GM23248 (cell line): Measurements from ENCODE around the gene CCDC47. TPM values are rescaled to one million over a fixed set of nuclear protein-coding genes. Genes with fewer than 3 reads are reported as not detected.

ENCODE experiments used
- DNase-seq: peaks from one replicate; pipeline ENCODE4 v3.0.0-alpha.2; 2015
- H2AFZ ChIP-seq: fragments of 200-600 bp; sonication (generic); 2 replicates; pipeline ENCODE4 v1.6.1; 2016; ENCODE audit warnings: antibody characterized with exemption
- H3F3A ChIP-seq: fragments of 200-600 bp; sonication (generic); 2 replicates; pipeline ENCODE4 v1.6.1; 2016; ENCODE audit warnings: mild to moderate bottlenecking, antibody characterized with exemption, mixed run types; ENCODE audit not compliant: insufficient read depth
- H3K27ac ChIP-seq: fragments of 200-600 bp; sonication (generic); 2 replicates; pipeline ENCODE4 v1.5.1; 2016; ENCODE audit warnings: mild to moderate bottlenecking
- H3K27me3 ChIP-seq: fragments of 200-600 bp; sonication (generic); replicated peaks from 2 replicates; pipeline ENCODE4 v1.6.1; 2016; ENCODE audit warnings: mild to moderate bottlenecking; ENCODE audit not compliant: insufficient read depth
- H3K36me3 ChIP-seq: fragments of 200-600 bp; sonication (generic); 2 replicates; pipeline ENCODE4 v1.6.1; 2016; ENCODE audit warnings: low read depth, mild to moderate bottlenecking
- H3K4me1 ChIP-seq: fragments of 200-600 bp; sonication (generic); 2 replicates; pipeline ENCODE4 v1.6.1; 2016; ENCODE audit warnings: mild to moderate bottlenecking; ENCODE audit not compliant: insufficient read depth
- H3K4me2 ChIP-seq: fragments of 200-600 bp; sonication (generic); one replicate; pipeline ENCODE4 v1.6.1; 2016; ENCODE audit warnings: mild to moderate bottlenecking; ENCODE audit not compliant: unreplicated experiment
- H3K4me3 ChIP-seq: fragments of 200-600 bp; sonication (generic); 2 replicates; pipeline ENCODE4 v1.5.1; 2016; ENCODE audit warnings: mild to moderate bottlenecking
- H3K79me2 ChIP-seq: fragments of 200-600 bp; sonication (generic); 2 replicates; pipeline ENCODE4 v1.6.1; 2016; ENCODE audit warnings: mild to moderate bottlenecking; ENCODE audit not compliant: insufficient read depth
- H3K9ac ChIP-seq: fragments of 200-600 bp; sonication (generic); 2 replicates; pipeline ENCODE4 v1.6.1; 2016; ENCODE audit warnings: mild to moderate bottlenecking
- H3K9me2 ChIP-seq: fragments of 200-600 bp; sonication (generic); 2 replicates; pipeline ENCODE4 v1.6.1; 2016; ENCODE audit warnings: mixed run types, mild to moderate bottlenecking, moderate library complexity; ENCODE audit not compliant: insufficient read depth
- H3K9me3 ChIP-seq: fragments of 200-600 bp; sonication (generic); one replicate; pipeline ENCODE4 v1.6.1; 2017; ENCODE audit warnings: low read depth
- H4K20me1 ChIP-seq: fragments of 200-600 bp; sonication (generic); 2 replicates; pipeline ENCODE4 v1.6.0; 2016; ENCODE audit not compliant: insufficient read depth
- EZH2 ChIP-seq: fragments of 200-600 bp; sonication (generic); IDR thresholded peaks from 2 replicates; pipeline ENCODE4 v1.6.1; 2018; ENCODE audit warnings: antibody characterized with exemption, mild to moderate bottlenecking; ENCODE audit not compliant: insufficient read depth, poor library complexity, severe bottlenecking
- EZH2phosphoT487 ChIP-seq: fragments of 200-600 bp; sonication (generic); IDR thresholded peaks from 2 replicates; pipeline ENCODE4 v1.6.1; 2018; ENCODE audit warnings: antibody characterized with exemption, moderate library complexity, mild to moderate bottlenecking, low read depth; ENCODE audit not compliant: insufficient read depth
- WGBS, 2 experiments: methylation state at CpG; one replicate each; pipeline ENCODE4 v1.1.6; 2015 to 2017; ENCODE audit warnings: low lambda C conversion rate in 2 of 2, low coverage in 1 of 2; ENCODE audit errors: missing lambda C conversion rate in 2 of 2; 5-methylcytosine and 5-hydroxymethylcytosine counted together
- in situ Hi-C: fragments of 300-500 bp; cut with MboI; formaldehyde crosslinking; loops from 2 replicates; pipeline ENCODE4 v1.15.0; 2020
- polyA plus RNA-seq: library from polyadenylated mRNA; unstranded; fragments of >200 nt; fragmentation: Nextera tagmentation; extraction: Ambion mirVana; gene quantifications from 2 replicates; pipeline ENCODE4 v1.2.1, GENCODE V29; 2016
- total RNA-seq: library from RNA; depleted of rRNA; stranded (reverse); fragments of >200 nt; shearing (Covaris generic); gene quantifications from 2 replicates; pipeline ENCODE4 v1.2.3, GENCODE V29; 2014; rRNA removed

The CCDC47 gene
- total RNA-seq (72.2 and 74.2 TPM in 2 replicates), polyA plus RNA-seq (60.5 and 61.6 TPM in 2 replicates)

- 0 to 1% methylated on average over 69 to 74 of the region's 74 CpGs for WGBS, 2 experiments
- H3K36me3 ChIP-seq = 0 out of 2 replicates have a peak, but pooled peaks cover 5% of the 10 kb centered on the region
These were observed at the start of gene CCDC47 for GRCh38 chr17:63773272-63774140. CCDC47 (minus strand) TSS chr17:63773597; CDS start chr17:63766175, 7,422 bp downstream.

GRCh38 chr17:63822537-63822936, 49.1 kb upstream of the CCDC47 start:
- Histone ChIP-seq H3K9me3 (no peaks in the 10 kb centered on the region), H2AFZ (no peak overlapping the region), H3K9me2 (no peaks in the 10 kb centered on the region), H3K27me3 (no peaks in the 10 kb centered on the region), H3F3A (peaks cover 45% of the 10 kb centered on the region), H3K36me3 (peaks cover 76% of the 10 kb centered on the region), H3K27ac (no peak overlapping the region), H3K4me2 (no peak overlapping the region), H3K4me3 (no peak overlapping the region), H3K79me2 (peaks cover 66% of the 10 kb centered on the region), H3K4me1 (no peaks in the 10 kb centered on the region; the same call in 1 of the 2 replicates), H3K9ac (no peak overlapping the region), H4K20me1 (no peaks in the 10 kb centered on the region)
- in situ Hi-C loops = no loop called here
- no peak for TF ChIP-seq EZH2phosphoT487
- no peak for TF ChIP-seq EZH2
- DNase-seq = no peak

More at GRCh38 chr17:63773272-63774140, at the start of gene CCDC47:
- Histone ChIP-seq H3K9ac (peak within 1 kb of the TSS; percentile 94), H3K9me3 (no peaks in the 10 kb centered on the region), H3K9me2 (no peaks in the 10 kb centered on the region), H3K27me3 (no peaks in the 10 kb centered on the region), H3F3A (peaks cover 24% of the 10 kb centered on the region), H3K79me2 (peaks cover 91% of the 10 kb centered on the region), H3K4me1 (peaks cover 37% of the 10 kb centered on the region), H3K4me3 (peak within 1 kb of the TSS; percentile 90), H3K27ac (peak within 1 kb of the TSS; percentile 98), H4K20me1 (peaks cover 20% of the 10 kb centered on the region), H2AFZ (peak within 1 kb of the TSS; percentile 74), H3K4me2 (peak within 1 kb of the TSS; percentile 100)
- TF ChIP-seq EZH2phosphoT487 (no peak), EZH2 (no peak)
- DNase-seq = peak; percentile 99
- in situ Hi-C loops = no loop called here

- no peaks in the 10 kb centered on the region for H3K9me2 ChIP-seq
- no peak overlapping the region for H3K27ac ChIP-seq
- WGBS, 2 experiments = 63 to 76% methylated on average over 6 of the region's 6 CpGs
- TF ChIP-seq EZH2 = no peak
- no peak for TF ChIP-seq EZH2phosphoT487
- no peaks in the 10 kb centered on the region; the same call in 1 of the 2 replicates for H3K4me1 ChIP-seq
- peaks cover 84% of the 10 kb centered on the region for H3K36me3 ChIP-seq
- no peak overlapping the region for H3K4me3 ChIP-seq
- H2AFZ ChIP-seq = no peak overlapping the region
- in situ Hi-C loops = no loop called here
- H3K4me2 ChIP-seq = no peak overlapping the region
- peaks cover 52% of the 10 kb centered on the region for H3F3A ChIP-seq
- H3K9me3 ChIP-seq = no peaks in the 10 kb centered on the region
- H4K20me1 ChIP-seq = no peaks in the 10 kb centered on the region
- H3K27me3 ChIP-seq = no peaks in the 10 kb centered on the region
- H3K79me2 ChIP-seq = peaks cover 66% of the 10 kb centered on the region
- no peak overlapping the region for H3K9ac ChIP-seq
- DNase-seq = no peak
These were observed 48.4 kb upstream of the CCDC47 start for GRCh38 chr17:63821804-63822203.

- no peak overlapping the region for H3K27ac ChIP-seq
- TF ChIP-seq EZH2phosphoT487 (no peak), EZH2 (no peak)
- WGBS, 2 experiments = 69 to 76% methylated on average over 10 of the region's 10 CpGs
- peaks cover 91% of the 10 kb centered on the region for H3K36me3 ChIP-seq
- peaks cover 60% of the 10 kb centered on the region for H3F3A ChIP-seq
- no peaks in the 10 kb centered on the region for H3K9me2 ChIP-seq
- H3K4me2 ChIP-seq = no peak overlapping the region
- peaks cover 4% of the 10 kb centered on the region; the same call in 1 of the 2 replicates for H3K4me1 ChIP-seq
- in situ Hi-C loops = no loop called here
- no peak overlapping the region for H3K9ac ChIP-seq
- H3K79me2 ChIP-seq = peaks cover 59% of the 10 kb centered on the region
- no peaks in the 10 kb centered on the region for H3K27me3 ChIP-seq
- H4K20me1 ChIP-seq = no peaks in the 10 kb centered on the region
- H3K4me3 ChIP-seq = no peak overlapping the region
- no peak overlapping the region for H2AFZ ChIP-seq
- H3K9me3 ChIP-seq = no peaks in the 10 kb centered on the region
- DNase-seq = no peak
These were observed 47.7 kb upstream of the CCDC47 start for GRCh38 chr17:63820963-63821561.
